Measurements from ENCODE around the gene ATP6V0D1. TPM values are rescaled to one million over a fixed set of nuclear protein-coding genes. Genes with fewer than 3 reads are reported as not detected.

ATP6V0D1 gene
- total and polyA plus RNA-seq, 2 donors (not counting 1 experiment from before 2014, with no cell fraction given), result 62.1 to 91.0 TPM

DNA sequence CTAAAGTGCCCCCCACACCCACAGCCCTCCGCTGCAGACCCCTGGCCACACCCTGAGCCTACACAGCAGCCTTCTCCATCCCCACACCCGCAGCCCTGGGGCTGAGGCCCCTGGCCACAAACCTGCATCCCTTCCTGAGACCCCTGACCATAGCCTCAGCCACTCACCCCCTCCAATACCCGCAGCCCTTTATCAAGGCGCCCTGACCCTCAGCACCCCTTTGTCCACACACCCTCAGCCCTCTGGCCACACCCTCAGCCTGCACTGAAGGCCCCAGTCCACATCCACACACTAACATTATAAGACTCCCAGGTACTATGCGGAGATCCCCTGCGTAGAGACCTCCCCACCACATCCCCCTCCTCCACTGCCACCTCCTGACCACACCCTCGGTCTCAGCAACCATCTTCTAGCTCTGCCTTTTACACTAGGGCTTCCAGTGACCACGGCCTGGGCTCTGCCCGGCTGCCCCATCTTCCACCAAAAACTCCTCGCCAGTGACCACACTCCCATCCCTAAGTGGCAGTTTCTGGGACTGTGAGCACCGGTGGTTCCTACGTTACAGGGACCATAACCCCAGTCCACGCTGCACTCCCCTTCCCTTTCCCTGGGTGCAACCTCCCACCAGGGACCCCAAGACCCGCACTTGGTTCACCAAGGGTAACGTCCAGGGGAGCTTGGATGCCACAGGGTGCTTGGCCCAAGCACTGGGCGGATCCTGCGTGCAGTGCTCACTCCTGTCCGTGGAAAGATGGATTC lies 88.5 kb downstream of the ATP6V0D1 start:
- Mint-ChIP-seq H3K4me3 (peak overlapping the region; percentile 23), H3K27ac (no peak overlapping the region), H3K9me3 (ENCODE audit: insufficient read depth) (no peaks in the 10 kb centered on the region), H3K4me1 (peaks cover 26% of the 10 kb centered on the region), H3K27me3 (peaks cover 36% of the 10 kb centered on the region)
- DNase-seq (no peak), ATAC-seq (ENCODE audit: low read depth) (no peak)
- no peak overlapping the region for H3K9ac ChIP-seq (ENCODE audit: low read length)
- peaks cover 35 to 36% of the 10 kb centered on the region in 2 donors for H3K4me1 ChIP-seq (ENCODE audit: control insufficient read depth in 2 of 2, insufficient read depth in 2 of 2, low read length in 2 of 2)
- no peaks in the 10 kb centered on the region for H4K20me1 ChIP-seq (ENCODE audit: control insufficient read depth, insufficient read depth, low read length, poor library complexity, severe bottlenecking)
- TF ChIP-seq, protein P1, sequence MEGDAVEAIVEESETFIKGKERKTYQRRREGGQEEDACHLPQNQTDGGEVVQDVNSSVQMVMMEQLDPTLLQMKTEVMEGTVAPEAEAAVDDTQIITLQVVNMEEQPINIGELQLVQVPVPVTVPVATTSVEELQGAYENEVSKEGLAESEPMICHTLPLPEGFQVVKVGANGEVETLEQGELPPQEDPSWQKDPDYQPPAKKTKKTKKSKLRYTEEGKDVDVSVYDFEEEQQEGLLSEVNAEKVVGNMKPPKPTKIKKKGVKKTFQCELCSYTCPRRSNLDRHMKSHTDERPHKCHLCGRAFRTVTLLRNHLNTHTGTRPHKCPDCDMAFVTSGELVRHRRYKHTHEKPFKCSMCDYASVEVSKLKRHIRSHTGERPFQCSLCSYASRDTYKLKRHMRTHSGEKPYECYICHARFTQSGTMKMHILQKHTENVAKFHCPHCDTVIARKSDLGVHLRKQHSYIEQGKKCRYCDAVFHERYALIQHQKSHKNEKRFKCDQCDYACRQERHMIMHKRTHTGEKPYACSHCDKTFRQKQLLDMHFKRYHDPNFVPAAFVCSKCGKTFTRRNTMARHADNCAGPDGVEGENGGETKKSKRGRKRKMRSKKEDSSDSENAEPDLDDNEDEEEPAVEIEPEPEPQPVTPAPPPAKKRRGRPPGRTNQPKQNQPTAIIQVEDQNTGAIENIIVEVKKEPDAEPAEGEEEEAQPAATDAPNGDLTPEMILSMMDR (IDR thresholded peaks at IDR 0.05), result no peak
- TF ChIP-seq EZH2 (IDR thresholded peaks at IDR 0.05; ENCODE audit: borderline replicate concordance, insufficient read depth, low read depth, low read length, poor library complexity, severe bottlenecking), result no peak
- H2AFZ ChIP-seq (ENCODE audit: insufficient read depth, low read depth, low read length, poor library complexity, severe bottlenecking), result no peak overlapping the region
- ChIA-PET POLR2A (no interaction called here), CTCF (no interaction called here)
- H3K27me3 ChIP-seq (replicated peaks in 1 of 4; ENCODE audit: control extremely low read depth in 1 of 4, control insufficient read depth in 3 of 4, insufficient read depth in 4 of 4, low read length in 3 of 4), result peaks cover 0 to 42% (median 31%) of the 10 kb centered on the region in 4 experiments
- no peaks in the 10 kb centered on the region for H3K36me3 ChIP-seq (replicated peaks in 1 of 2; ENCODE audit: control extremely low read depth in 1 of 2, control insufficient read depth in 1 of 2, extremely low read depth in 1 of 2, insufficient read depth in 2 of 2, low read length in 1 of 2)
- H3K79me2 ChIP-seq (ENCODE audit: control insufficient read depth, insufficient read depth, low read length), result no peaks in the 10 kb centered on the region
- H3K9me3 ChIP-seq (ENCODE audit: control extremely low read depth in 1 of 3, control insufficient read depth in 2 of 3, insufficient read depth in 1 of 3, low read length in 2 of 3), result peaks cover 0 to 18% (median 0%) of the 10 kb centered on the region in 3 donors
- no peak overlapping the region for H3K4me2 ChIP-seq (replicated peaks; ENCODE audit: low read depth, low read length, poor library complexity, severe bottlenecking)
- 93% methylated on average over 16 of the region's 18 CpGs for WGBS (ENCODE audit: insufficient coverage)
- intact Hi-C loops (cut with micrococcal nuclease), result loop anchor here (10.0 kb wide), 1 partner anchor 48 kb away; no protein-coding TSS in a partner anchor
- no peak overlapping the region for H3K27ac ChIP-seq (ENCODE audit: low read length in 2 of 2)
- no peak overlapping the region for H3K4me3 ChIP-seq (ENCODE audit: control extremely low read depth in 1 of 5, extremely low read depth in 1 of 5, insufficient read depth in 1 of 5, low read depth in 2 of 5, low read length in 4 of 5)
